ENCODE measurements around the gene PAK4. TPM values are rescaled to one million over a fixed set of nuclear protein-coding genes. Genes with fewer than 3 reads are reported as not detected.

PAK4 gene
- total and polyA plus RNA-seq, 2 experiments from 2014 or later = 20.3 to 39.6 TPM

GRCh38 chr19:39188960-39189359, 63.4 kb downstream of the PAK4 start:
- Histone ChIP-seq H3K9me3 (ENCODE audit: low read depth) (no peaks in the 10 kb centered on the region), H3K27ac (no peak overlapping the region), H4K20me1 (ENCODE audit: insufficient read depth, poor library complexity, severe bottlenecking) (no peaks in the 10 kb centered on the region), H3K4me1 (ENCODE audit: insufficient read depth) (no peaks in the 10 kb centered on the region), H3K9me2 (replicated peaks; ENCODE audit: insufficient read depth) (no peaks in the 10 kb centered on the region), H3K4me2 (no peak overlapping the region), H3K36me3 (replicated peaks; ENCODE audit: insufficient read depth, low read depth) (no peaks in the 10 kb centered on the region), H3K27me3 (no peaks in the 10 kb centered on the region), H3K79me2 (no peaks in the 10 kb centered on the region), H2AFZ (no peak overlapping the region), H3K4me3 (no peak overlapping the region)
- no peak for DNase-seq (ENCODE audit: low spot score)
- TF ChIP-seq EZH2phosphoT487 (IDR thresholded peaks at IDR 0.05; ENCODE audit: low read depth, severe bottlenecking, unreplicated experiment) = no peak
- TF ChIP-seq, protein P1, sequence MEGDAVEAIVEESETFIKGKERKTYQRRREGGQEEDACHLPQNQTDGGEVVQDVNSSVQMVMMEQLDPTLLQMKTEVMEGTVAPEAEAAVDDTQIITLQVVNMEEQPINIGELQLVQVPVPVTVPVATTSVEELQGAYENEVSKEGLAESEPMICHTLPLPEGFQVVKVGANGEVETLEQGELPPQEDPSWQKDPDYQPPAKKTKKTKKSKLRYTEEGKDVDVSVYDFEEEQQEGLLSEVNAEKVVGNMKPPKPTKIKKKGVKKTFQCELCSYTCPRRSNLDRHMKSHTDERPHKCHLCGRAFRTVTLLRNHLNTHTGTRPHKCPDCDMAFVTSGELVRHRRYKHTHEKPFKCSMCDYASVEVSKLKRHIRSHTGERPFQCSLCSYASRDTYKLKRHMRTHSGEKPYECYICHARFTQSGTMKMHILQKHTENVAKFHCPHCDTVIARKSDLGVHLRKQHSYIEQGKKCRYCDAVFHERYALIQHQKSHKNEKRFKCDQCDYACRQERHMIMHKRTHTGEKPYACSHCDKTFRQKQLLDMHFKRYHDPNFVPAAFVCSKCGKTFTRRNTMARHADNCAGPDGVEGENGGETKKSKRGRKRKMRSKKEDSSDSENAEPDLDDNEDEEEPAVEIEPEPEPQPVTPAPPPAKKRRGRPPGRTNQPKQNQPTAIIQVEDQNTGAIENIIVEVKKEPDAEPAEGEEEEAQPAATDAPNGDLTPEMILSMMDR (IDR thresholded peaks at IDR 0.05; ENCODE audit: poor library complexity) = no peak
- TF ChIP-seq EZH2 (IDR thresholded peaks at IDR 0.05; ENCODE audit: borderline replicate concordance) = no peak
- 68% methylated on average over 6 of the region's 6 CpGs for WGBS (ENCODE audit: low lambda C conversion rate, missing lambda C conversion rate)

DNA sequence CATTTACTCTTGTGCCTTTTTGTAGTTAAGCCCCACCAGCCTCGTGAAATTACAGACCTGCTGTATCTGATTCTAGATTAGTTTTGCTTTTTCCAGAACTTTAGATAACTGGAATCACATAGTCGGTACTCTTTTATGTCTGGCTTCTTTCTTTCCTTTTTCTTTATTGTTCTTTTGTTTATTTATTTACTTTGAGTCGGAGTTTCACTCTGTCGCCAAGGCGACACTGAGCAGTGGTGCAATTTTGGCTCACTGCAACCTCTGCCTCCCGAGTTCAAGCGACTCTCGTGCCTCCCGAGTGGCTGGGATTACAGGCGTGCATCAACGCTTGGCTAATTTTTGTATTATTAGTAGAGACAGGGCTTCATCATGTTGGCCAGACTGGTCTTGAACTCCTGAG, 65.2 kb downstream of the PAK4 start:
- Histone ChIP-seq H3K9me3 (ENCODE audit: low read depth) (no peaks in the 10 kb centered on the region), H3K27me3 (no peaks in the 10 kb centered on the region), H3K79me2 (no peaks in the 10 kb centered on the region), H3K4me1 (ENCODE audit: insufficient read depth) (no peaks in the 10 kb centered on the region), H4K20me1 (ENCODE audit: insufficient read depth, poor library complexity, severe bottlenecking) (no peaks in the 10 kb centered on the region), H3K27ac (no peak overlapping the region), H3K9me2 (replicated peaks; ENCODE audit: insufficient read depth) (no peaks in the 10 kb centered on the region), H3K4me3 (no peak overlapping the region), H3K36me3 (replicated peaks; ENCODE audit: insufficient read depth, low read depth) (no peaks in the 10 kb centered on the region), H2AFZ (no peak overlapping the region), H3K4me2 (no peak overlapping the region)
- 45% methylated on average over 11 of the region's 11 CpGs for WGBS (ENCODE audit: low lambda C conversion rate, missing lambda C conversion rate)
- DNase-seq (ENCODE audit: low spot score) = no peak
- TF ChIP-seq EZH2phosphoT487 (IDR thresholded peaks at IDR 0.05; ENCODE audit: low read depth, severe bottlenecking, unreplicated experiment) (no peak), EZH2 (IDR thresholded peaks at IDR 0.05; ENCODE audit: borderline replicate concordance) (no peak)
- TF ChIP-seq, protein P1 (IDR thresholded peaks at IDR 0.05; ENCODE audit: poor library complexity) = no peak

DNA sequence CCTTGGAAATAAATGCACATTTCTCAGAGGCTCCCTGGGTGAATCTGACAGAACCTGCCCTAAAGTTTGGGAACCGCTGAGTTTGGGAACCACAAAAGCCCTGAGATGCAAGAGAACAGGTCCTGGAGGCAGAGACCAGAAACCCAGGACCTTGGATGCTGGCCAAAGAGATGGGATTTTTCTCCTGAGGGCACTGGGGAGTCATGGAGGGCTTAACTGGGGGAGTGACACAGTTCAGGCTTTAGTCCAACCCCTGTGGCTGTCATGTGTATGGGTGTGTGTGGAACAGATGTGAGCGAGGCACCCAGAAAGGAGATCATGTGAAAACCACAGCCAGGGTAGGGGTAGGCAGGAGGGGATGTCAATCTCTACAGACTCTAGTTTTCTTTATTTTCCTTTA, 67.3 kb downstream of the PAK4 start:
- Histone ChIP-seq H3K4me1 (ENCODE audit: insufficient read depth) (peaks cover 10% of the 10 kb centered on the region), H3K27ac (no peak overlapping the region), H3K79me2 (no peaks in the 10 kb centered on the region), H3K4me2 (no peak overlapping the region), H3K4me3 (no peak overlapping the region), H3K9me2 (replicated peaks; ENCODE audit: insufficient read depth) (no peaks in the 10 kb centered on the region), H4K20me1 (ENCODE audit: insufficient read depth, poor library complexity, severe bottlenecking) (no peaks in the 10 kb centered on the region), H3K27me3 (peaks cover 21% of the 10 kb centered on the region), H2AFZ (no peak overlapping the region), H3K36me3 (replicated peaks; ENCODE audit: insufficient read depth, low read depth) (no peaks in the 10 kb centered on the region), H3K9me3 (ENCODE audit: low read depth) (no peaks in the 10 kb centered on the region)
- TF ChIP-seq, protein P1 (IDR thresholded peaks at IDR 0.05; ENCODE audit: poor library complexity) = no peak
- TF ChIP-seq EZH2 (IDR thresholded peaks at IDR 0.05; ENCODE audit: borderline replicate concordance) = no peak
- no peak for TF ChIP-seq EZH2phosphoT487 (IDR thresholded peaks at IDR 0.05; ENCODE audit: low read depth, severe bottlenecking, unreplicated experiment)
- 82% methylated on average over 2 of the region's 2 CpGs for WGBS (ENCODE audit: low lambda C conversion rate, missing lambda C conversion rate)
- no peak for DNase-seq (ENCODE audit: low spot score)

DNA sequence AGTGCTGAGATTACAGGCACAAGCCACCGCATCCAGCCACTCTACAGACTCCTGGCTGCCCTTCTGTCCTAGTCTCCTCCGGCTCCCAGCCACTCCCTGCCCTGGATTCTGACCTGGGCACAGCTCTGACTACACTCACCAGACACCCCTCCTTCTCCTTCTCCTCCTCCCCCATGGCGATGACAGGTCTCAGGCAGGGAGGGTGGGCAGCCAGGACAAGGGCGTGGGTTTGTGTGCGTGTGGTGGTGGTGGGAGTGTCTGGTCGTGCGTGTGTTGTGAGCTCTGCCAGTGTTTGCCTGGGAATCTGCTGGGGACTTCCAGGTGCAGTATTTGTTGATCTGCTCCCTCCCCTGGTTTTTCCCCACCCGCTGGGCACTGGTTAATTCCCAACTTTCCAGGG, 68.2 kb downstream of the PAK4 start:
- Histone ChIP-seq H3K36me3 (replicated peaks; ENCODE audit: insufficient read depth, low read depth) (no peaks in the 10 kb centered on the region), H3K4me2 (no peak overlapping the region), H3K9me3 (ENCODE audit: low read depth) (no peaks in the 10 kb centered on the region), H3K4me3 (no peak overlapping the region), H2AFZ (no peak overlapping the region), H3K27me3 (peaks cover 27% of the 10 kb centered on the region), H3K79me2 (no peaks in the 10 kb centered on the region), H3K4me1 (ENCODE audit: insufficient read depth) (peaks cover 10% of the 10 kb centered on the region), H4K20me1 (ENCODE audit: insufficient read depth, poor library complexity, severe bottlenecking) (no peaks in the 10 kb centered on the region), H3K9me2 (replicated peaks; ENCODE audit: insufficient read depth) (no peaks in the 10 kb centered on the region), H3K27ac (no peak overlapping the region)
- 8% methylated on average over 8 of the region's 8 CpGs for WGBS (ENCODE audit: low lambda C conversion rate, missing lambda C conversion rate)
- DNase-seq (ENCODE audit: low spot score) = peak; percentile 68
- TF ChIP-seq, protein P1 (IDR thresholded peaks at IDR 0.05; ENCODE audit: poor library complexity) = no peak
- TF ChIP-seq EZH2 (IDR thresholded peaks at IDR 0.05; ENCODE audit: borderline replicate concordance) = no peak
- TF ChIP-seq EZH2phosphoT487 (IDR thresholded peaks at IDR 0.05; ENCODE audit: low read depth, severe bottlenecking, unreplicated experiment) = no peak
